Measurements from ENCODE around the gene FAT3.

Gene FAT3

GRCh38 chr11:92226331-92227229 is 2.0 kb downstream of the FAT3 start:
- in situ Hi-C loops (cut with MboI; ENCODE audit: low pct_unique_long_range_greater_than_20kb, low sequenced_read_pairs) = no loop called here
- no peak for DNase-seq

- DNase-seq = no peak
- in situ Hi-C loops (cut with MboI; ENCODE audit: low pct_unique_long_range_greater_than_20kb, low sequenced_read_pairs) = no loop called here
Measured at GRCh38 chr11:92227230-92227814, 2.7 kb downstream of the FAT3 start.

DNA sequence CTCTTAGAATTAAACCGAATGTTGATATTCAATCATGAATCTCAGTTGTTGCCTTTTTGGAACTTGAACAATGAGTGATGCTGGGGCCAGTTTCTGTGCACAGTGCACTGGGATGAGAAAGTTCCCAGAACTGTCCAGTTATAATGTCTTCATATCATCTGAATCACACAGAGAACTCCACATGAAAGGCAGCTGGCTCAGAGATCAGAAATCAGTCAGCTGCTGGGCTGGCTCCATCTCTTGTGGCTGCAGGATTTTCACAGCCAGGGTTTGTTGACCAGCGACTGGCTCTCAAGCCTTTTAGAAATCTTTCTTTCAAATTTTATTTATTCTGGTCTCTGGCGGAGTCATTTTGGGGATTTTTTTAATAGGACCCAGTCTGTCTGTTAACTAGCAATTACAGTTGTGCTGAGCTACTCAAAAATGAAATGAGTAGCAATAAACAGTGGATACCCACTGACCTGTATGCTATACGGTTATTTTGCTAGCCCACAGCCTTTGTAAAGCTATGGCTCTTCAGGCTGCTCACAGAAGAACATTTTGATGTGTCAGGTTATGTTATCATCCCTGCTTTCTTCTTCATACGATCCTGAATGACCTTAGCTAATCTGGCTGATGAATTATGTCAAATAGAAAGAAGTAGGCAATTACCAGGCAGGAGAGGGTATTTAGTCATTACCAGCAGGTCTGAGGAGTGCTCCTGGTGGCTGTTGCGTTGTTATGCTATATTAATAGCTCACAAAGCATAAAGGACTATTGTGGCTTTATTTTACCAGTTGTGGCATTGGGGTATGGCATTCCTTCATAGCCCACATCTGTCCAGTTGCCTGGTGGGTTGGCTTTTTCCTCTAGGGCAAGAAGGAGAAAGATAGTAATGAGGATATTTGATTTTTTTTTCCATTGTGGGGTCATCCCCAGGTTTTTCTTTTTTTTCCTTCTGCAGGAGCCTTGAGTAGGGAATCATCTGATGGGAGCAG is 3.6 kb downstream of the FAT3 start:
- in situ Hi-C loops (cut with MboI; ENCODE audit: low pct_unique_long_range_greater_than_20kb, low sequenced_read_pairs) = no loop called here

DNA sequence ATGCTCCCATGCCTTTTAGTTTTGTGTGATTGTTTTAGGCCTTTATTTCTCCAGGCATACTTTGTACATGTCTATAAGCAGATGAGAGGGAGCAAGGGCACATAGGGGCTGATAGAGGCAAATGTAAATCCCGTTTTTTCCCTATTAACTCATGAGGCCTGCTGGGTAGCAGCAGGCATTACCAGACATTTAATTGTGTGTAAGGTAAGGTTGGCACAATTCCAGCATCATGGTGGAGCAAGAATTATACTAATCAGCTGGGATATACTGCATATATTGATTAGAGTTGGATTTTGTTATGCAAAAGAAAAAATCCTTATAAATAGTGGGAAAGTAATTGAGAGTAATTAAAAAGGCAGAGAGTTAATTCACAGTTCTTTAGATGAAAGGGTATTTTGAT is 12.2 kb downstream of the FAT3 start:
- in situ Hi-C loops (cut with MboI; ENCODE audit: low pct_unique_long_range_greater_than_20kb, low sequenced_read_pairs) = no loop called here
- no peak for DNase-seq

More for the DNA sequence above, 3.6 kb downstream of the FAT3 start:
- DNase-seq = no peak

DNA sequence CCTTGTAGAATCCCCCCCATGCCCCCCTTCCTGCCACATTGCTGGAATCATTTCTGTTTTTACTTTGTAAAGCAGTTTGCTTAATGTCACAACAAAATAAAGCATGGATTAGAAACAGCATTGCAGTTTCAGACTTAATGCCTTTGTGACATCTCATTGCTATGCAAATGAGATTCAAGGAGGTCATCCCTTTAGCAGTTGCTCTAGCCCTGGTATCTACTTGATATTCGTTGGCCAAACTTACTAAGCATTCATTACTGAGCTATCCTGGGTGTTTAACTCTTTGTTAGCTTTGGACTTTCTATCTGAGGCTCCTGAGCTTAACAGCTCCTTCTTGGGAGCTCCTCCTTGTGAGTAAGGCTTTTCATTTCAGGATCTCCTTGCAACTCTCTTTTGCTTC is 16.3 kb downstream of the FAT3 start:
- in situ Hi-C loops (cut with MboI; ENCODE audit: low pct_unique_long_range_greater_than_20kb, low sequenced_read_pairs) = no loop called here
- DNase-seq = no peak

GRCh38 chr11:92245700-92246271 is 21.2 kb downstream of the FAT3 start:
- no peak for DNase-seq
- in situ Hi-C loops (cut with MboI; ENCODE audit: low pct_unique_long_range_greater_than_20kb, low sequenced_read_pairs) = no loop called here

DNA sequence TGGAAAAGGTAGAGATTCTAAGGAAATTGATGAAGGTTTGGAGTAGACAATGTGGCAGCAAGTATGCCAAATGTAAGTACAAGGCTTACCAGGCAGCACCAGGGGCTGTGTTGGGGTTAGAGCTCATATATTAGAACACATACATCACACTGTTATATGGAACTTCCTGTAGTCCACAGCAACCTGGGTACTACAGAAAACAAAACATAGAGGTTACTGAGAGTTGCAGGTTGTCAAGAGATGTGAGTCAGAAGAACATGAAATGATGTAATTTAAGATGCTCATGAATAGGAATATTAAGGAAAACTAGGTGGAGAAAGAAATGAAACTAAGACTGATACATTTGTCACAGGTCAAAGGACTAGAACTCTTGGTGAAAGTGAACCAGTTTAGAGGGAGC is 22.0 kb downstream of the FAT3 start:
- in situ Hi-C loops (cut with MboI; ENCODE audit: low pct_unique_long_range_greater_than_20kb, low sequenced_read_pairs) = no loop called here
- no peak for DNase-seq

- DNase-seq = no peak
- in situ Hi-C loops (cut with MboI; ENCODE audit: low pct_unique_long_range_greater_than_20kb, low sequenced_read_pairs) = no loop called here
Measured at GRCh38 chr11:92249156-92249753, 24.6 kb downstream of the FAT3 start.

- in situ Hi-C loops (cut with MboI; ENCODE audit: low pct_unique_long_range_greater_than_20kb, low sequenced_read_pairs) = no loop called here
- DNase-seq = no peak
Measured at GRCh38 chr11:92251980-92252379, 27.4 kb downstream of the FAT3 start.

DNA sequence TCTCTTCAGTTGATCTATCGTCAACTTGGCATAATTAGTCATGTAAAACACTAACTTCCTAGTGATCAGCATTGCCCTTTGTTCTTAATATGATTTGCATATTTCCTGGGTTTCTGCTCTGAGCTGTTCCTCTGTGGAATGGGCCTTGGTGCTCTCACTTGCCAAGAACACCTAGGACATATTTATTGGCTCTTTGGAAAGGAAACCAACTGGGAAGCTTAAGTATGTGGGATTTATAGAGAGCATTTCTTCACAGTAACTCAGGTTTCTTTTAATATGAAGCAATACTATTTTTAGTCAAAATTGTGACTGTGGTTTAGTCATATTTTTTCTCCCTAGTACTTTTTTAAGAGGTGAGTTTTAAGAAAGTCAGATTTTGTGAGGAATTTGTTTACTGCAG is 28.8 kb downstream of the FAT3 start:
- in situ Hi-C loops (cut with MboI; ENCODE audit: low pct_unique_long_range_greater_than_20kb, low sequenced_read_pairs) = no loop called here
- no peak for DNase-seq

GRCh38 chr11:92253945-92254344 is 29.3 kb downstream of the FAT3 start:
- in situ Hi-C loops (cut with MboI; ENCODE audit: low pct_unique_long_range_greater_than_20kb, low sequenced_read_pairs) = no loop called here

DNA sequence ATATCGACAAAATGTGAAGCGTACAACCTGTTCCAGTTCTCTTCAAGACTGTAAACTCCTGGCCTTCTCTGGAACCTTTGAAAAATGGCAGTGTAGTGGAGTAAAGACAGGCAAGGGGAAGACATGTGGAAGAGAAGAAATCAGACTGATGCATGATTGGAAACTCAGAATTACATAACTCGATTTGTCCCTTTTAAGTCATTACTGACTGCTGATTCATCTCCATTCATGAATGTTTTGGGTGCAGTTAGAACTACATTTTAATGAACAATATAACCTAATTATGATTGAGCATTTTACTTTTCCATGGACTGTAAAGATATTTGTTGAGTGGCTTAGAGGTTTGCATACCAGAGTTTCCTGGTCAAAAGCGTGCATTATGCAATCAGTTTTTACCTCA is 32.9 kb downstream of the FAT3 start:
- DNase-seq = no peak
- in situ Hi-C loops (cut with MboI; ENCODE audit: low pct_unique_long_range_greater_than_20kb, low sequenced_read_pairs) = no loop called here

More at GRCh38 chr11:92253945-92254344, 29.3 kb downstream of the FAT3 start:
- no peak for DNase-seq

DNA sequence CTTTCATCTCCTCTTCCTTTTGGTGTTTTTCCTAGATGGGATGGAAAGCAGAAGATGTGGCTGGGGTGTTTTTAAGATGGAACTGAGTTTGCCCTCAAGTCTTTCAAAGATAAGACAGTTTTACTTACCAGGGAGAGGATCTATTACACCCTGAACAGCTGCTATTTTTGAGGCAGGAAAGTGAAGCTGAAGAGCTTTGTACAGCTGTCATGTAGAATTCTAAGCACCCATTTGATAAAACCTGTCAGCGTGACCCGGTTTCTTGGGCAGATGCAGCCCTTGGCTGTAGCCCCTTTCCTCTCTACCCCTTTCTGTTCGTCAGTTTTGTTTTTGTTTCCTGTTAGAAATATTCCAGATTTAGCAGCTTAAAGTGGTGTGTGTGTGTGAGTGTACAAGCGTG is 35.2 kb downstream of the FAT3 start:
- in situ Hi-C loops (cut with MboI; ENCODE audit: low pct_unique_long_range_greater_than_20kb, low sequenced_read_pairs) = no loop called here
- DNase-seq = no peak

- in situ Hi-C loops (cut with MboI; ENCODE audit: low pct_unique_long_range_greater_than_20kb, low sequenced_read_pairs) = no loop called here
- DNase-seq = no peak
Measured at GRCh38 chr11:92264350-92264749, 39.7 kb downstream of the FAT3 start.

- DNase-seq = no peak
- in situ Hi-C loops (cut with MboI; ENCODE audit: low pct_unique_long_range_greater_than_20kb, low sequenced_read_pairs) = no loop called here
Measured at GRCh38 chr11:92266806-92267205, 42.2 kb downstream of the FAT3 start.

GRCh38 chr11:92267278-92267677 is 42.7 kb downstream of the FAT3 start:
- no peak for DNase-seq
- in situ Hi-C loops (cut with MboI; ENCODE audit: low pct_unique_long_range_greater_than_20kb, low sequenced_read_pairs) = no loop called here

GRCh38 chr11:92267968-92268367 is 43.4 kb downstream of the FAT3 start:
- in situ Hi-C loops (cut with MboI; ENCODE audit: low pct_unique_long_range_greater_than_20kb, low sequenced_read_pairs) = no loop called here
- no peak for DNase-seq

DNA sequence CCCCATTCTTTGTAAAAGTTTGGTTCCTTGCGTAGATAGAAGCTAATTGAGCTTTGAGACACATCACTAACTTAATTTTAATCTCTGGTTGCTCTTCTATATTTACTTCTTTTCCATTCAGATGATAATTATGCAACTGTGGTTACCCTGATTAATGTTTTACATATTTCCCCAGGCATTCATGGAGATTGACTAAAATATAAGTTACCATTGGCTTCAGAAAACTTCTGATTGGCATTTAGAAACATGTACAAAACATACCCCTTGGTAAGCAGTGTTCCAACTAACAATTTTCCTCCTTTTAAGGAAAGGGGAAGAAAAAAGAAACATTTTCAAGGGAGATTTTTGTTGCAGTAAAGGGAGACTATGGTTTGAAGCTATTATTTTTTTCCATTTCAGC is 43.9 kb downstream of the FAT3 start:
- DNase-seq = no peak
- in situ Hi-C loops (cut with MboI; ENCODE audit: low pct_unique_long_range_greater_than_20kb, low sequenced_read_pairs) = no loop called here

DNA sequence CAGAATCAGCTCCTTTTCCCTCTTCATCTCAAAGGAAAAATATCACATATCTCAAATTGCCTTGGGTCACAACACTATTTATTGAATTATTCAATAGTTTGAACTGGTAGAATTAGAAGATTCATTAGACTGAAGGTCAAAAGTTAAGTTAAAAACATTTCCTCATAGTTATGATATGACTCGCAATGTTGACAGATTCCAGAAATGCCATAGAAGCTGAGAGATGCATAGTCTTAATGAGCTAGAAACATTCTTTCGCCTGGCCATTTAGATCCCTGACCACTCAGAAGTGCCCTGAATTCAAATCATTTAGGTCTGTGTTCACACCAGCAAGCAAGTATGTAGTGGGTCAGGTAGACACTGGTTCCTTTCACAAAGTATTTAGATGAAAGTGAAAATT is 44.4 kb downstream of the FAT3 start:
- in situ Hi-C loops (cut with MboI; ENCODE audit: low pct_unique_long_range_greater_than_20kb, low sequenced_read_pairs) = no loop called here
- no peak for DNase-seq
